Transverse colon (tissue), 4 donors: ENCODE data around the gene LAMTOR3. TPM values are rescaled to one million over a fixed set of nuclear protein-coding genes. Genes with fewer than 3 reads are reported as not detected.
"Not testable (repeated sequence)": the region's sequence is repeated elsewhere in the genome, so short reads cannot be mapped to it uniquely, and the experiment has no call there.

ENCODE experiments used
- DNase-seq: peaks from one replicate; pipeline ENCODE4 v3.0.0-alpha.2; 2019
- H3K27ac ChIP-seq, 4 donors: fragments of 200-600 bp; sonication (generic); 2 replicates each; pipeline ENCODE4 v1.5.1; 2016 to 2018; ENCODE audit warnings: inconsistent platforms in 4 of 4
- H3K27me3 ChIP-seq: fragments of 200-600 bp; sonication (generic); 2 replicates; pipeline ENCODE4 v1.5.1; 2017; ENCODE audit warnings: inconsistent platforms
- H3K36me3 ChIP-seq, 4 donors: fragments of 200-600 bp; sonication (generic); 2 replicates each; pipeline ENCODE4 v1.5.1; 2017 to 2019; ENCODE audit warnings: inconsistent platforms in 4 of 4
- H3K4me1 ChIP-seq, 4 donors: fragments of 200-600 bp; sonication (generic); 2 replicates each; pipeline ENCODE4 v1.5.1; 2017 to 2020; ENCODE audit warnings: inconsistent platforms in 4 of 4
- H3K4me3 ChIP-seq, 4 donors: fragments of 200-600 bp; sonication (generic); 1 replicate in 1 of 4; 2 replicates in 3 of 4; pipeline versions ENCODE4 v1.5.1 to v1.6.1; 2017 to 2019; ENCODE audit warnings: inconsistent platforms in 4 of 4
- H3K9me3 ChIP-seq, 2 donors: fragments of 200-600 bp; sonication (generic); 2 replicates each; pipeline ENCODE4 v1.5.1; 2017 to 2019; ENCODE audit warnings: inconsistent platforms in 2 of 2
- EP300 ChIP-seq: sonication (generic); formaldehyde crosslinking; IDR thresholded peaks from one replicate; pipeline ENCODE4 v1.6.1; 2017; ENCODE audit warnings: antibody characterized with exemption, low read depth
- POLR2A ChIP-seq: fragments of 450-650 bp; IDR thresholded peaks from one replicate; pipeline ENCODE4 v1.6.1; 2016; ENCODE audit warnings: antibody characterized with exemption, mild to moderate bottlenecking, moderate library complexity
- POLR2AphosphoS5 ChIP-seq, 3 donors: sonication (generic); formaldehyde crosslinking; IDR thresholded peaks; one replicate each; pipeline ENCODE4 v1.6.1; 2016; ENCODE audit warnings: antibody characterized with exemption in 3 of 3
- WGBS, 2 donors: methylation state at CpG; one replicate each; pipeline ENCODE4 v1.1.5; 2018; ENCODE audit warnings: low coverage in 1 of 2; 5-methylcytosine and 5-hydroxymethylcytosine counted together
- in situ Hi-C, 4 donors: fragments of 200-750 bp; cut with MboI; loops; one replicate each; pipeline versions ENCODE4 v1.15.0 to v1.15.1; 2017; ENCODE audit warnings: low sequenced_read_pairs in 3 of 4, low pct_ligation_motif_present in 1 of 4, low pct_unique_long_range_greater_than_20kb in 1 of 4
- intact Hi-C: fragments of 100-400 bp; cut with DNase I; formaldehyde crosslinking; loops from one replicate; pipeline ENCODE4 v1.15.1; 2023; ENCODE audit warnings: low total_unique reads
- total RNA-seq, 4 donors: library from RNA; depleted of rRNA; stranded (reverse); fragments of >200 nt; gene quantifications; one replicate each; pipeline ENCODE4 v1.1.0, GENCODE V29; 2016
- TF ChIP-seq, protein P1 (sequence below), 5 experiments: fragments of 200-600 bp in 3 of 5; fragments of 450-650 bp in 2 of 5; sonication (generic) in 3 of 5; IDR thresholded peaks; 1 replicate in 2 of 5; 2 replicates in 3 of 5; pipeline ENCODE4 v1.5.1; 2016 to 2017; ENCODE audit warnings: antibody characterized with exemption in 5 of 5, inconsistent platforms in 3 of 5, mild to moderate bottlenecking in 2 of 5, moderate library complexity in 1 of 5

The LAMTOR3 gene
- total RNA-seq, 4 donors from 2014 or later, result 1.00 to 60.3 (median 32.0) TPM

DNA sequence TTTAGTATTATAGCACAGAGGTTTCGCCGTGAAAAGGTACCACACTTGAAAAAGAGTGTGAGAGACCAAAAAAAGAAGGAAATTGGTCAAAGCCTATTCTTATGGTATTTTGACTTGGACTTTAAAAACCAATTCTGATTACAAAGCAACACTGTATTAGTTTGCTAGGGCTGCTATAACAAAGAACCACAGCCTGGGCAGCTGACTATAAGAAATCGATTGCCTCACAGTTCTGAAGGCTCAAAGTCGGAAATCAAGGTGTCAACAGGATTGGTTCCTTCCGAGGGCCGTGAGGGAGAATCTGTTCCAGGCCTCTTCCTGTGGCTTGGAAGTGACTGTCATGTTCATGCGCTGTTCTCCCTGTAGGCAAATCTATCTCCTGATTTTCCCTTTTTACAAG is 59.7 kb downstream of the LAMTOR3 start:
- no peak for DNase-seq
- no peak for TF ChIP-seq EP300
- no peak for TF ChIP-seq POLR2A
- no peak for TF ChIP-seq POLR2AphosphoS5 (IDR thresholded peaks at IDR 0.05)
- TF ChIP-seq, protein P1, sequence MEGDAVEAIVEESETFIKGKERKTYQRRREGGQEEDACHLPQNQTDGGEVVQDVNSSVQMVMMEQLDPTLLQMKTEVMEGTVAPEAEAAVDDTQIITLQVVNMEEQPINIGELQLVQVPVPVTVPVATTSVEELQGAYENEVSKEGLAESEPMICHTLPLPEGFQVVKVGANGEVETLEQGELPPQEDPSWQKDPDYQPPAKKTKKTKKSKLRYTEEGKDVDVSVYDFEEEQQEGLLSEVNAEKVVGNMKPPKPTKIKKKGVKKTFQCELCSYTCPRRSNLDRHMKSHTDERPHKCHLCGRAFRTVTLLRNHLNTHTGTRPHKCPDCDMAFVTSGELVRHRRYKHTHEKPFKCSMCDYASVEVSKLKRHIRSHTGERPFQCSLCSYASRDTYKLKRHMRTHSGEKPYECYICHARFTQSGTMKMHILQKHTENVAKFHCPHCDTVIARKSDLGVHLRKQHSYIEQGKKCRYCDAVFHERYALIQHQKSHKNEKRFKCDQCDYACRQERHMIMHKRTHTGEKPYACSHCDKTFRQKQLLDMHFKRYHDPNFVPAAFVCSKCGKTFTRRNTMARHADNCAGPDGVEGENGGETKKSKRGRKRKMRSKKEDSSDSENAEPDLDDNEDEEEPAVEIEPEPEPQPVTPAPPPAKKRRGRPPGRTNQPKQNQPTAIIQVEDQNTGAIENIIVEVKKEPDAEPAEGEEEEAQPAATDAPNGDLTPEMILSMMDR (IDR thresholded peaks at IDR 0.05), result no peak
- Histone ChIP-seq H3K27me3 (no peaks in the 10 kb centered on the region), H3K4me3 (no peak overlapping the region), H3K27ac (no peak overlapping the region), H3K36me3 (no peaks in the 10 kb centered on the region), H3K4me1 (peaks cover 4 to 17% (median 10%) of the 10 kb centered on the region in 4 donors), H3K9me3 (no peaks in the 10 kb centered on the region)
- in situ Hi-C loops, result no loop called here
- intact Hi-C loops, result no loop called here
- 97 to 99% methylated on average over 7 of the region's 7 CpGs for WGBS, 2 donors

DNA sequence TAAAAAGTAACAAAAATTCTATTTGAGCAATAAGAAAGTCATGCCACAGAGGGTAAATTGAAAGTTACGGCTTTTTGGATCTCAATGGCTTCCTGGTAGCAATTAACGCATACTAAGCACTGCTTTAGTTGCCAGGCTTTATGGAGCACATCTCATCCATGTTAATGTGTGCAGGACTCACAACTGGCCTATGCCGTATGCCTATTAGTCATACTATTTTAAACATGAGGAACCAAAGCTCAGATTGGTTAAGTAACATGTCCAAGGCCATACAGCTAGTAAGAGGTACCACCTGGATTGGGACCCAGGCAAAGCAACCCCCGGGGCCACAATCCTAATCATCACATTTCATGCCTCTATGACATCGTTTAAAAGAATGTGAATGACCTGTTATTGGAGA is 60.5 kb downstream of the LAMTOR3 start:
- no peak for TF ChIP-seq EP300
- TF ChIP-seq, protein P1 (IDR thresholded peaks at IDR 0.05), result no peak
- no peak for TF ChIP-seq POLR2AphosphoS5 (IDR thresholded peaks at IDR 0.05)
- no peak for TF ChIP-seq POLR2A
- H3K4me1 ChIP-seq, result peaks cover 4 to 17% (median 10%) of the 10 kb centered on the region in 4 donors
- H3K9me3 ChIP-seq, result no peaks in the 10 kb centered on the region
- H3K27me3 ChIP-seq, result no peaks in the 10 kb centered on the region
- H3K27ac ChIP-seq, result no peak overlapping the region
- 40 to 83% methylated on average over 1 to 5 of the region's 5 CpGs for WGBS, 2 donors
- intact Hi-C loops, result no loop called here
- H3K36me3 ChIP-seq, result no peaks in the 10 kb centered on the region
- no peak overlapping the region for H3K4me3 ChIP-seq
- in situ Hi-C loops, result no loop called here
- no peak for DNase-seq

- TF ChIP-seq EP300 (no peak), POLR2A (no peak), POLR2AphosphoS5 (IDR thresholded peaks at IDR 0.05) (no peak)
- TF ChIP-seq, protein P1 (IDR thresholded peaks at IDR 0.05), result no peak
- Histone ChIP-seq H3K9me3 (no peaks in the 10 kb centered on the region), H3K4me1 (peaks cover 4 to 17% (median 10%) of the 10 kb centered on the region in 4 donors), H3K27ac (no peak overlapping the region), H3K36me3 (no peaks in the 10 kb centered on the region), H3K4me3 (no peak overlapping the region), H3K27me3 (no peaks in the 10 kb centered on the region)
- intact Hi-C loops, result no loop called here
- no peak for DNase-seq
- in situ Hi-C loops, result no loop called here
- 38 to 42% methylated on average over 3 of the region's 3 CpGs for WGBS, 2 donors
Observed at GRCh38 chr4:99832758-99833157, 61.5 kb downstream of the LAMTOR3 start.

GRCh38 chr4:99832321-99832720 is 61.9 kb downstream of the LAMTOR3 start:
- Histone ChIP-seq H3K4me1 (peaks cover 4 to 17% (median 10%) of the 10 kb centered on the region in 4 donors), H3K27me3 (no peaks in the 10 kb centered on the region), H3K36me3 (no peaks in the 10 kb centered on the region), H3K9me3 (no peaks in the 10 kb centered on the region), H3K27ac (no peak overlapping the region), H3K4me3 (no peak overlapping the region)
- in situ Hi-C loops (no loop called here), intact Hi-C loops (no loop called here)
- TF ChIP-seq POLR2AphosphoS5 (IDR thresholded peaks at IDR 0.05) (no peak), POLR2A (no peak), EP300 (no peak)
- TF ChIP-seq, protein P1 (IDR thresholded peaks at IDR 0.05), result no peak
- no peak for DNase-seq

DNA sequence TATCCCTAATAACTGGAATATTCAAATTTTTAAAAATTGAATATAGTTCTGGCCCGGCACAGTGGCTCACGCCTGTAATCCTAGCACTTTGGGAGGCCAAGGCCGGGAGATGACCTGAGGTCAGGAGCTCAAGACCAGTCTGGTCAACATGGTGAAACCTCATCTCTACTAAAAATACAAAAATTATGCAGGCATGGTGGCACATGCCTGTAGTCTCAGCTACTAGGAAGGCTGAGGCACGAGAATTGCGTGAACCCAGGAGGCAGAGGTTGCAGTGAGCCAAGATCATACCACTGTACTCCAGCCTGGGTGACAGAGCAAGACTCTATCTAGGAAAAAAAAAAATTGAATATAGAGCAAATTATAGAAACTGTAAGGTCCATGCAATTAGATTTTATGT is 64.2 kb downstream of the LAMTOR3 start:
- in situ Hi-C loops, result not testable (repeated sequence)
- 92 to 97% methylated on average over 4 to 5 of the region's 5 CpGs for WGBS, 2 donors

More for the DNA sequence above, 64.2 kb downstream of the LAMTOR3 start:
- H3K36me3 ChIP-seq, H3K27me3 ChIP-seq, H3K27ac ChIP-seq, H3K9me3 ChIP-seq, H3K4me3 ChIP-seq, intact Hi-C loops, DNase-seq: not testable (repeated sequence)
- H3K4me1 ChIP-seq, result peaks cover 4 to 17% (median 10%) of the 10 kb centered on the region in 4 donors
